K562 (cell line): Measurements from ENCODE around the gene HTR2C. TPM values are rescaled to one million over a fixed set of nuclear protein-coding genes. Genes with fewer than 3 reads are reported as not detected.

Experiments
- JUN ChIP-seq, 2 experiments: sonication (generic) in 1 of 2; formaldehyde crosslinking in 1 of 2; IDR thresholded peaks; 2 replicates each; pipeline versions ENCODE4 v1.6.1 to v1.8.0; 2012 to 2022; ENCODE audit warnings: borderline replicate concordance in 2 of 2, mild to moderate bottlenecking in 2 of 2, improper control_type of control experiment in 1 of 2, low read depth in 1 of 2, low read length in 1 of 2, missing genetic modification reagents in 1 of 2
- KDM1A ChIP-seq, 2 experiments: fragments of 450-650 bp; IDR thresholded peaks; 2 replicates each; pipeline ENCODE4 v1.6.1; 2016; ENCODE audit warnings: mild to moderate bottlenecking in 2 of 2
- KDM5B ChIP-seq: fragments of 200-600 bp; sonication (generic); IDR thresholded peaks from 2 replicates; pipeline ENCODE4 v1.6.1; 2012; ENCODE audit warnings: low read depth, mild to moderate bottlenecking, moderate library complexity, low read length, control low read depth, inconsistent platforms; ENCODE audit not compliant: insufficient replicate concordance
- PML ChIP-seq: IDR thresholded peaks from 2 replicates; pipeline ENCODE4 v1.6.1; 2012; ENCODE audit warnings: low read length, inconsistent platforms
- PTRF ChIP-seq: fragments of 450-650 bp; IDR thresholded peaks from 2 replicates; pipeline ENCODE4 v1.6.1; 2016; ENCODE audit warnings: mild to moderate bottlenecking, missing genetic modification characterization, missing compliant biosample characterization
- SIN3A ChIP-seq, 2 experiments: fragments of 150-350 bp in 1 of 2; IDR thresholded peaks; 2 replicates each; pipeline ENCODE4 v1.6.1; 2011 to 2016; ENCODE audit warnings: borderline replicate concordance in 2 of 2, low read depth in 2 of 2, low read length in 2 of 2, mild to moderate bottlenecking in 2 of 2, moderate library complexity in 2 of 2; ENCODE audit not compliant: control insufficient read depth in 1 of 2
- TEAD1 ChIP-seq, 2 experiments: fragments of 450-650 bp in 1 of 2; sonication (generic) in 1 of 2; formaldehyde crosslinking; IDR thresholded peaks; 2 replicates each; pipeline versions ENCODE4 v1.4.0 to v1.8.0; 2020 to 2022; ENCODE audit warnings: mild to moderate bottlenecking in 2 of 2, missing genetic modification reagents in 1 of 2
- ZNF143 ChIP-seq: sonication (generic); formaldehyde crosslinking; IDR thresholded peaks from 2 replicates; pipeline ENCODE4 v1.9.0; 2022; ENCODE audit warnings: mild to moderate bottlenecking, missing genetic modification reagents
- ZNF253 ChIP-seq: fragments of 250-450 bp; sonication (Bioruptor Pico); conservative IDR thresholded peaks from 2 replicates; pipeline ENCODE4 v1.6.1; 2021; ENCODE audit warnings: mild to moderate bottlenecking
- ZNF830 ChIP-seq: fragments of 250-450 bp; sonication (Bioruptor Pico); IDR thresholded peaks from 2 replicates; pipeline ENCODE4 v1.5.0; 2021; ENCODE audit warnings: mild to moderate bottlenecking
- polyA plus RNA-seq, 8 experiments: library from polyadenylated mRNA; depleted of rRNA in 4 of 8; stranded (reverse) in 5 of 8; unstranded in 3 of 8; fragments of >200 nt; fragmentation: Nextera tagmentation in 2 of 8; fragmentation: Illumina TruSeq in 1 of 8; extraction: Ambion mirVana in 2 of 8; extraction: Trizol in 1 of 8; gene quantifications; 2 replicates each; pipeline versions ENCODE4 v1.2.1 to v1.2.3, GENCODE V29; 2011 to 2014; ENCODE audit warnings: inconsistent platforms in 1 of 8, missing spikeins in 1 of 8
- total RNA-seq, 7 experiments: library from RNA; depleted of rRNA in 6 of 7; stranded (reverse); fragments of >200 nt in 6 of 7; fragmentation: Illumina TruSeq in 2 of 7; extraction: Trizol in 2 of 7; gene quantifications; 2 replicates each; pipeline versions ENCODE4 v1.2.1 to v1.2.3, GENCODE V29; 2011 to 2021; ENCODE audit warnings: low replicate concordance in 1 of 7
- TF ChIP-seq, protein P1 (sequence below), 2 experiments: IDR thresholded peaks; 2 replicates each; pipeline ENCODE4 v1.6.1; 2012; ENCODE audit warnings: improper control_type of control experiment in 2 of 2, low read depth in 2 of 2, low read length in 2 of 2, borderline replicate concordance in 1 of 2
- TF ChIP-seq, protein P2 (sequence below), 2 experiments: fragments of 450-650 bp; IDR thresholded peaks; 2 replicates each; pipeline ENCODE4 v1.6.1; 2016; ENCODE audit warnings: mild to moderate bottlenecking in 2 of 2, borderline replicate concordance in 1 of 2, low read depth in 1 of 2, moderate library complexity in 1 of 2
- TF ChIP-seq, protein P3 (sequence below): sonication (generic); formaldehyde crosslinking; IDR thresholded peaks from 2 replicates; pipeline ENCODE4 v1.8.1; 2023; ENCODE audit warnings: mild to moderate bottlenecking, missing genetic modification reagents

HTR2C gene
- total and polyA plus RNA-seq, 9 of the 15 experiments (the other 6 are each of a cell fraction or from before 2014, with no cell fraction given), result 0.04 to 0.22 (median 0.10) TPM

DNA sequence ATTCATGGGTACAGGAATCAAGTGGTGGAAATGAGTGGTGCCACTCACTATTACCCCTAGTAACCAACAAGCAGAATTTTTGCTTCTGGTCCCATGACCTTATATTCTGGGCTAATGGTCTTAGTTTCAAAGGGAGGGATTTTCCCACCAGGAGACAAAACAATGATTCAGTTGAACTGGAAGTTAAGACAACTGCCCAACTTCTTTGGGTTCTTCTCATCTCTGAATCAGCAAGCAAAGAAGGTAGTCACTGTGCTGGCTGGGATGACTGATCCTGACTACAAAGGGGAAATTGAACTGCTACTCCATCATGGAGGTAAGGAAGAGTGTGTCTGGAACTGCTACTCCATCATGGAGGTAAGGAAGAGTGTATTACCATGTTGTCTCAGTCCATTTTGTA is 346.3 kb downstream of the HTR2C start (continued):
- TF ChIP-seq, protein P1, sequence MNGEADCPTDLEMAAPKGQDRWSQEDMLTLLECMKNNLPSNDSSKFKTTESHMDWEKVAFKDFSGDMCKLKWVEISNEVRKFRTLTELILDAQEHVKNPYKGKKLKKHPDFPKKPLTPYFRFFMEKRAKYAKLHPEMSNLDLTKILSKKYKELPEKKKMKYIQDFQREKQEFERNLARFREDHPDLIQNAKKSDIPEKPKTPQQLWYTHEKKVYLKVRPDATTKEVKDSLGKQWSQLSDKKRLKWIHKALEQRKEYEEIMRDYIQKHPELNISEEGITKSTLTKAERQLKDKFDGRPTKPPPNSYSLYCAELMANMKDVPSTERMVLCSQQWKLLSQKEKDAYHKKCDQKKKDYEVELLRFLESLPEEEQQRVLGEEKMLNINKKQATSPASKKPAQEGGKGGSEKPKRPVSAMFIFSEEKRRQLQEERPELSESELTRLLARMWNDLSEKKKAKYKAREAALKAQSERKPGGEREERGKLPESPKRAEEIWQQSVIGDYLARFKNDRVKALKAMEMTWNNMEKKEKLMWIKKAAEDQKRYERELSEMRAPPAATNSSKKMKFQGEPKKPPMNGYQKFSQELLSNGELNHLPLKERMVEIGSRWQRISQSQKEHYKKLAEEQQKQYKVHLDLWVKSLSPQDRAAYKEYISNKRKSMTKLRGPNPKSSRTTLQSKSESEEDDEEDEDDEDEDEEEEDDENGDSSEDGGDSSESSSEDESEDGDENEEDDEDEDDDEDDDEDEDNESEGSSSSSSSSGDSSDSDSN (IDR thresholded peaks at IDR 0.05; ENCODE audit: borderline replicate concordance in 1 of 2, low read depth in 2 of 2, low read length in 2 of 2), result no peak
- TF ChIP-seq ZNF253 (CRISPR knock-in tag), result no peak
- no peak for TF ChIP-seq ZNF830 (CRISPR knock-in tag)
- no peak for TF ChIP-seq KDM1A (IDR thresholded peaks at IDR 0.05)
- TF ChIP-seq, protein P2, sequence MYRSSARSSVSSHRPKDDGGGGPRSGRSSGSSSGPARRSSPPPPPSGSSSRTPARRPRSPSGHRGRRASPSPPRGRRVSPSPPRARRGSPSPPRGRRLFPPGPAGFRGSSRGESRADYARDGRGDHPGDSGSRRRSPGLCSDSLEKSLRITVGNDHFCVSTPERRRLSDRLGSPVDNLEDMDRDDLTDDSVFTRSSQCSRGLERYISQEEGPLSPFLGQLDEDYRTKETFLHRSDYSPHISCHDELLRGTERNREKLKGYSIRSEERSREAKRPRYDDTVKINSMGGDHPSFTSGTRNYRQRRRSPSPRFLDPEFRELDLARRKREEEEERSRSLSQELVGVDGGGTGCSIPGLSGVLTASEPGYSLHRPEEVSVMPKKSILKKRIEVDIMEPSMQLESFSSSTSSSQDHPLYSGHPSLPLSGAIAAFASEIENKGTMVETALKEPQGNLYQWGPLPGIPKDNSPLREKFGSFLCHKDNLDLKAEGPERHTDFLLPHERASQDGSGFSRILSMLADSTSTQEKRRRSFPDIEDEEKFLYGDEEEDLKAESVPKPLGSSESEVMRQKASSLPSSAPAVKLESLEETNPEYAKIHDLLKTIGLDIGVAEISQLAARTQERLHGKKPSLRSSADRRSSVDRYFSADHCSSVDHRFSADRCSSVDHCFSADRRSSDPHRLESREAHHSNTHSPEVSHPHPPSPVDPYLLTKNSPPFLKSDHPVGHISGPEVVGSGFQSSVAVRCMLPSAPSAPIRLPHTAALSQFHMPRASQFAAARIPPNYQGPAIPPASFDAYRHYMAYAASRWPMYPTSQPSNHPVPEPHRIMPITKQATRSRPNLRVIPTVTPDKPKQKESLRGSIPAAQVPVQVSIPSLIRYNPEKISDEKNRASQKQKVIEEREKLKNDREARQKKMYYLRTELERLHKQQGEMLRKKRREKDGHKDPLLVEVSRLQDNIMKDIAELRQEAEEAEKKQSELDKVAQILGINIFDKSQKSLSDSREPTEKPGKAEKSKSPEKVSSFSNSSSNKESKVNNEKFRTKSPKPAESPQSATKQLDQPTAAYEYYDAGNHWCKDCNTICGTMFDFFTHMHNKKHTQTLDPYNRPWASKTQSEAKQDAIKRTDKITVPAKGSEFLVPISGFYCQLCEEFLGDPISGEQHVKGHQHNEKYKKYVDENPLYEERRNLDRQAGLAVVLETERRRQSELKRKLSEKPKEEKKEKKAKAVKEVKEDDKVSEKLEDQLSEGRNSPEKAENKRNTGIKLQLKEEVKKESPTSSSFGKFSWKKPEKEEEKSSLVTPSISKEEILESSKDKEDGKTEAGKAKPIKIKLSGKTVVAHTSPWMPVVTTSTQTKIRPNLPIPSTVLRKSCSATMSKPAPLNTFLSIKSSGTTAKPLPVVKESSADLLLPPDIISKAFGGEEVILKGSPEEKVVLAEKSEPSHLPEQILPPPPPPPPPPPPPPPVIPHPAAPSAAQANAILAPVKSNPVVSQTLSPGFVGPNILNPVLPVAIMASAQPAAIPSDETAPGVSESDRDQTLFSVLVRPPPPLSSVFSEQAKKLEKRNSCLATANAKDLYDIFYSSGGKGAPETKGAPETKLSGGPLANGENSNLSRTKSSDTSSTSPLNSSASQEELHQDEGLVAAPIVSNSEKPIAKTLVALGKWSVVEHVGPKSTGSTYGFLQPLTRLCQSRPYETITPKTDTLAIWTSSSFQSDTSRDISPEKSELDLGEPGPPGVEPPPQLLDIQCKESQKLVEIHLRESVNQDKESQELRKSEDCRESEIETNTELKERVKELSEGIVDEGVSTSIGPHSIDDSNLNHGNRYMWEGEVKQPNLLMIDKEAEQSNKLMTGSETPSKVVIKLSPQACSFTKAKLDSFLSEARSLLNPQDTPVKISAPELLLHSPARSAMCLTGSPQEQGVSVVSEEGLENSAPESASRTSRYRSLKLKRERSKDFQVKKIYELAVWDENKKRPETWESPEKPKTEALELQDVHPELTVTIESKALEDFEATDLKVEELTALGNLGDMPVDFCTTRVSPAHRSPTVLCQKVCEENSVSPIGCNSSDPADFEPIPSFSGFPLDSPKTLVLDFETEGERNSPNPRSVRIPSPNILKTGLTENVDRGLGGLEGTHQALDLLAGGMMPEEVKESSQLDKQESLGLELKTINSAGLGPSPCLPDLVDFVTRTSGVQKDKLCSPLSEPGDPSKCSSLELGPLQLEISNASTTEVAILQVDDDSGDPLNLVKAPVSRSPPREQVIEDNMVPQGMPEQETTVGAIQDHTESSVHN (IDR thresholded peaks at IDR 0.05; ENCODE audit: borderline replicate concordance in 1 of 2, low read depth in 1 of 2), result no peak
- no peak for TF ChIP-seq SIN3A (IDR thresholded peaks at IDR 0.05; ENCODE audit: borderline replicate concordance in 2 of 2, control insufficient read depth in 1 of 2, low read depth in 2 of 2, low read length in 2 of 2)
- TF ChIP-seq PTRF (tag), result no peak
- TF ChIP-seq, protein P3, sequence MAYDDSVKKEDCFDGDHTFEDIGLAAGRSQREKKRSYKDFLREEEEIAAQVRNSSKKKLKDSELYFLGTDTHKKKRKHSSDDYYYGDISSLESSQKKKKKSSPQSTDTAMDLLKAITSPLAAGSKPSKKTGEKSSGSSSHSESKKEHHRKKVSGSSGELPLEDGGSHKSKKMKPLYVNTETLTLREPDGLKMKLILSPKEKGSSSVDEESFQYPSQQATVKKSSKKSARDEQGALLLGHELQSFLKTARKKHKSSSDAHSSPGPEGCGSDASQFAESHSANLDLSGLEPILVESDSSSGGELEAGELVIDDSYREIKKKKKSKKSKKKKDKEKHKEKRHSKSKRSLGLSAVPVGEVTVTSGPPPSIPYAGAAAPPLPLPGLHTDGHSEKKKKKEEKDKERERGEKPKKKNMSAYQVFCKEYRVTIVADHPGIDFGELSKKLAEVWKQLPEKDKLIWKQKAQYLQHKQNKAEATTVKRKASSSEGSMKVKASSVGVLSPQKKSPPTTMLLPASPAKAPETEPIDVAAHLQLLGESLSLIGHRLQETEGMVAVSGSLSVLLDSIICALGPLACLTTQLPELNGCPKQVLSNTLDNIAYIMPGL (CRISPR knock-in tag), result no peak
- no peak for TF ChIP-seq KDM5B
- TF ChIP-seq PML, result no peak
- TF ChIP-seq JUN (IDR thresholded peaks at IDR 0.05; ENCODE audit: borderline replicate concordance, low read depth, low read length), result no peak
- TF ChIP-seq JUN (CRISPR knock-in tag; IDR thresholded peaks at IDR 0.05; ENCODE audit: borderline replicate concordance), result no peak
- no peak for TF ChIP-seq TEAD1 (CRISPR knock-in tag; IDR thresholded peaks at IDR 0.05)
- TF ChIP-seq ZNF143 (CRISPR knock-in tag), result no peak
